Fibroblast of upper back skin (primary cell): ENCODE results near the gene HERC2.
"Not testable (repeated sequence)": the region's sequence is repeated elsewhere in the genome, so short reads cannot be mapped to it uniquely, and the experiment has no call there.

Experiments
- DNase-seq: peaks from one replicate; pipeline ENCODE4 v3.0.0-alpha.2; 2013

The HERC2 gene

GRCh38 chr15:28125673-28126651 is 196.0 kb downstream of the HERC2 start:
- peak; percentile 59 for DNase-seq

- DNase-seq, result no peak
Observed at GRCh38 chr15:28124841-28125240, 197.1 kb downstream of the HERC2 start.

GRCh38 chr15:28123408-28124023 is 198.5 kb downstream of the HERC2 start:
- DNase-seq, result peak; percentile 72

GRCh38 chr15:28122038-28122949 is 199.7 kb downstream of the HERC2 start:
- no peak for DNase-seq

GRCh38 chr15:28121577-28121976 is 200.4 kb downstream of the HERC2 start:
- DNase-seq, result not testable (repeated sequence)

- DNase-seq, result no peak
Observed at GRCh38 chr15:28120359-28120640, 201.7 kb downstream of the HERC2 start.

- no peak for DNase-seq
Observed at GRCh38 chr15:28118531-28118930, 203.4 kb downstream of the HERC2 start.

GRCh38 chr15:28118083-28118482 is 203.9 kb downstream of the HERC2 start:
- no peak for DNase-seq

- DNase-seq, result no peak
Observed at GRCh38 chr15:28117432-28117990, 204.5 kb downstream of the HERC2 start.

- DNase-seq, result no peak
Observed at GRCh38 chr15:28116521-28117431, 205.2 kb downstream of the HERC2 start.

GRCh38 chr15:28115871-28116270 is 206.1 kb downstream of the HERC2 start:
- DNase-seq, result no peak

- DNase-seq, result no peak
Observed at GRCh38 chr15:28114721-28115622, 207.0 kb downstream of the HERC2 start.

- no peak for DNase-seq
Observed at GRCh38 chr15:28114114-28114455, 207.9 kb downstream of the HERC2 start.

- DNase-seq, result no peak
Observed at GRCh38 chr15:28113394-28114113, 208.4 kb downstream of the HERC2 start.

- no peak for DNase-seq
Observed at GRCh38 chr15:28112962-28113361, 209.0 kb downstream of the HERC2 start.

- DNase-seq, result no peak
Observed at GRCh38 chr15:28112101-28112760, 209.7 kb downstream of the HERC2 start.

- no peak for DNase-seq
Observed at GRCh38 chr15:28111543-28111942, 210.4 kb downstream of the HERC2 start.

GRCh38 chr15:28110481-28110881 is 211.5 kb downstream of the HERC2 start:
- DNase-seq, result no peak

GRCh38 chr15:28109626-28110455 is 212.1 kb downstream of the HERC2 start:
- no peak for DNase-seq
